ENCODE results near the gene GJD4. TPM values are rescaled to one million over a fixed set of nuclear protein-coding genes. Genes with fewer than 3 reads are reported as not detected.

GJD4 gene
- total RNA-seq, 4 donors from 2014 or later = not detected

- DNase-seq = no peak
- Histone ChIP-seq H3K27me3 (peaks cover 0 to 4% of the 10 kb centered on the region in 2 donors), H3K4me3 (no peak overlapping the region), H3K4me1 (no peaks in the 10 kb centered on the region), H3K36me3 (no peaks in the 10 kb centered on the region), H3K9me3 (no peaks in the 10 kb centered on the region), H3K27ac (no peak overlapping the region)
- no peak for TF ChIP-seq CTCF (IDR thresholded peaks at IDR 0.05)
- no peak for TF ChIP-seq POLR2A (IDR thresholded peaks at IDR 0.05)
- intact Hi-C loops (cut with DNase I; ENCODE audit: low total_unique reads) = no loop called here
These were observed 7.9 kb downstream of the GJD4 start for GRCh38 chr10:35613107-35613440.

GRCh38 chr10:35613597-35614226 is 8.6 kb downstream of the GJD4 start:
- intact Hi-C loops (cut with DNase I; ENCODE audit: low total_unique reads) = no loop called here

GRCh38 chr10:35614312-35614711 is 9.2 kb downstream of the GJD4 start:
- intact Hi-C loops (cut with DNase I; ENCODE audit: low total_unique reads) = no loop called here
- Histone ChIP-seq H3K27ac (no peak overlapping the region), H3K4me1 (no peaks in the 10 kb centered on the region), H3K4me3 (no peak overlapping the region), H3K27me3 (no peaks in the 10 kb centered on the region), H3K9me3 (no peaks in the 10 kb centered on the region), H3K36me3 (no peaks in the 10 kb centered on the region)
- TF ChIP-seq CTCF (IDR thresholded peaks at IDR 0.05) = no peak
- no peak for TF ChIP-seq POLR2A (IDR thresholded peaks at IDR 0.05)
- no peak for DNase-seq

More at GRCh38 chr10:35613597-35614226, 8.6 kb downstream of the GJD4 start:
- Histone ChIP-seq H3K4me3 (no peak overlapping the region), H3K9me3 (no peaks in the 10 kb centered on the region), H3K4me1 (no peaks in the 10 kb centered on the region), H3K27ac (no peak overlapping the region), H3K27me3 (no peaks in the 10 kb centered on the region), H3K36me3 (no peaks in the 10 kb centered on the region)
- TF ChIP-seq POLR2A (IDR thresholded peaks at IDR 0.05) (no peak), CTCF (IDR thresholded peaks at IDR 0.05) (no peak)
- no peak for DNase-seq

GRCh38 chr10:35626971-35627507 is 21.9 kb downstream of the GJD4 start:
- Histone ChIP-seq H3K27ac (no peak overlapping the region), H3K4me1 (no peaks in the 10 kb centered on the region), H3K36me3 (no peaks in the 10 kb centered on the region), H3K27me3 (no peaks in the 10 kb centered on the region), H3K9me3 (no peaks in the 10 kb centered on the region), H3K4me3 (no peak overlapping the region)
- TF ChIP-seq CTCF (IDR thresholded peaks at IDR 0.05) (no peak), POLR2A (IDR thresholded peaks at IDR 0.05) (no peak)
- intact Hi-C loops (cut with DNase I; ENCODE audit: low total_unique reads) = no loop called here
- DNase-seq = no peak

GRCh38 chr10:35631404-35631803 is 26.3 kb downstream of the GJD4 start:
- Histone ChIP-seq H3K27me3 (no peaks in the 10 kb centered on the region), H3K4me1 (no peaks in the 10 kb centered on the region), H3K27ac (no peak overlapping the region), H3K4me3 (no peak overlapping the region), H3K36me3 (no peaks in the 10 kb centered on the region), H3K9me3 (no peaks in the 10 kb centered on the region)
- intact Hi-C loops (cut with DNase I; ENCODE audit: low total_unique reads) = loop anchor here (10.0 kb wide), 1 partner anchor 1153 kb away; no protein-coding TSS in a partner anchor
- no peak for DNase-seq
- TF ChIP-seq CTCF (IDR thresholded peaks at IDR 0.05) = no peak
- TF ChIP-seq POLR2A (IDR thresholded peaks at IDR 0.05) = no peak
